HG02798 (cell line): ENCODE measurements around the gene DEAF1.

Experiments used
- ATAC-seq: cut with Tn5 transposase; IDR thresholded peaks from one replicate; pipeline ENCODE4 v1.9.1; 2021; ENCODE audit warnings: mild to moderate bottlenecking; ENCODE audit not compliant: unreplicated experiment, poor library complexity

The DEAF1 gene

GRCh38 chr11:615504-616319, 79.3 kb downstream of the DEAF1 start, which contains the start of gene IRF7:
Gene IRF7, minus strand, starts transcription at chr11:615950. Its CDS starts 586 bp downstream, at chr11:615364.
- peak; percentile 77 for ATAC-seq

DNA sequence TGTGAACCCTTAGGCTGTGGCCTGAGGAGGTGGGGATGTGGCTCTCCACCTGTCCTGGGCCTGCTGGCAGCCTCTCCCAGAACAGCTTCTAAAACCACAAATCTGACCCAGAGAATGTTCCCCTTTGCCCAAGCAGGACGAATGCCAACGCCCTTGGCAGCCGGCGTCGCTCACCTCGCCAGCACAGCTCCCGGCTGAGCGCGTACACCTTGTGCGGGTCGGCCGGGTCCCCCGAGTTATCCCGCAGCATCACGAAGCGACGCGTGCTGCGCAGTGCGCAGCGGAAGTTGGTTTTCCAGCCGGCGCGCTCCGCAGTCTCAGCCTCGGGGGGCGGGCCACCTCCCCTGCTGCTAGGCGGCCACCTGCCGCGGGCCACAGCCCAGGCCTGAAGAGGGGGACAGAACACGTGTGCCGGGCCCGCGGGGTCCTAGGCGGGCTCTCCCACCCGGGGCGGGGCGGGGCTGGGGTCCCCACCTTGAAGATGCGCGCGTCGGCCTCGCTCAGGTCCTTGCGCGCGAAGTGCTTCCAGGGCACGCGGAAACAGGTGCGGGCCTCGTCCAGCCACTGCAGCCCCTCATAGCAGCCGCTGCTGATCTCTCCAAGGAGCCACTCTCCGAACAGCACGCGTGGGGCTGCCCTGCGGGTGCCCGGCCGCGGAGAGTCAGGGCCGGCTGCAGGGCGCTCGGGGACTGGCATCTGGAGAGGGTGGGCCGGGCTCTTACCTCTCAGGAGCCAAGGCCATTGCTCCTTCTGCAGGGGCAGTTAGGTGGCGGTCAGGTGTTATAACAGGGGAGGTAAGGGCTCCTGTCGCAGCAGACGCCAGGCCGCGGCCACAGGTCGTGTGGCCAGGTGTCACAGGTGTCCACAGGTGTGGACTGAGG, 80.2 kb downstream of the DEAF1 start:
- ATAC-seq = peak; percentile 2

GRCh38 chr11:614021-614622, 80.9 kb downstream of the DEAF1 start:
- no peak for ATAC-seq

GRCh38 chr11:613369-613968, 81.6 kb downstream of the DEAF1 start:
- no peak for ATAC-seq

GRCh38 chr11:612961-613300, 82.1 kb downstream of the DEAF1 start:
- ATAC-seq = no peak

DNA sequence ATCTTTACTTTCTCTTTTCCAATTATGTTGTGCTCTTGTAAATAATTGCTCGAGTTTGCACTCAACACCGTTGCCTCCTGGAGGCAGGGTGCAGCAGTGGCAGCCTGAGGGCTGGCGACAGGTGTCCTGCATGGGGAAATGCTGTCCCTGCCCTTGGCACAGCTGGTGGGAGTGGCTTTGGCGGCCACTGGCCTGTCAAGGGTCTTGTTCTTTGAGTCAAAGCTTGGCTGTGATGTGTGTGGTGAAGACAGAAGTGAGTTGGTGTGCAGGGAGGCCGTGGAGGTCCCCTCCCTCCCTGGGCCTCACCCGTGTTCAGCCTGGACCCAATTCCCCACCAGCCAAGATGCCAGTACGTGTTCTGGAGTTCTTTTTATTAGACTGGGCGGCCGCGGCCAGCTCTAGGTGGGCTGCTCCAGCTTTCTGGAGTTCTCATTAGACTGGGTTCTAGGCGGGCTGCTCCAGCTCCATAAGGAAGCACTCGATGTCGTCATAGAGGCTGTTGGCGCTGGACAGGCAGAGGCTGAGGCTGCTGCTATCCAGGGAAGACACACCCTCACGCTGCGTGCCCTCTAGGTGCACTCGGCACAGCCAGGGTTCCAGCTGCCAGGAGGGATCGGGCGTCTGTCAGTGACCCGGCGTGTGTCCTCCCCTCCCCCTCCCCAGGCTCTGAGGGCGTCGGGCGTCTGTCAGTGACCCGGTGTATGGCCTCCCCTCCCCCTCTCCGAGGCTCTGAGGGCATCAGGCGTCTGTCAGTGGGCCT, 82.6 kb downstream of the DEAF1 start:
- no peak for ATAC-seq

DNA sequence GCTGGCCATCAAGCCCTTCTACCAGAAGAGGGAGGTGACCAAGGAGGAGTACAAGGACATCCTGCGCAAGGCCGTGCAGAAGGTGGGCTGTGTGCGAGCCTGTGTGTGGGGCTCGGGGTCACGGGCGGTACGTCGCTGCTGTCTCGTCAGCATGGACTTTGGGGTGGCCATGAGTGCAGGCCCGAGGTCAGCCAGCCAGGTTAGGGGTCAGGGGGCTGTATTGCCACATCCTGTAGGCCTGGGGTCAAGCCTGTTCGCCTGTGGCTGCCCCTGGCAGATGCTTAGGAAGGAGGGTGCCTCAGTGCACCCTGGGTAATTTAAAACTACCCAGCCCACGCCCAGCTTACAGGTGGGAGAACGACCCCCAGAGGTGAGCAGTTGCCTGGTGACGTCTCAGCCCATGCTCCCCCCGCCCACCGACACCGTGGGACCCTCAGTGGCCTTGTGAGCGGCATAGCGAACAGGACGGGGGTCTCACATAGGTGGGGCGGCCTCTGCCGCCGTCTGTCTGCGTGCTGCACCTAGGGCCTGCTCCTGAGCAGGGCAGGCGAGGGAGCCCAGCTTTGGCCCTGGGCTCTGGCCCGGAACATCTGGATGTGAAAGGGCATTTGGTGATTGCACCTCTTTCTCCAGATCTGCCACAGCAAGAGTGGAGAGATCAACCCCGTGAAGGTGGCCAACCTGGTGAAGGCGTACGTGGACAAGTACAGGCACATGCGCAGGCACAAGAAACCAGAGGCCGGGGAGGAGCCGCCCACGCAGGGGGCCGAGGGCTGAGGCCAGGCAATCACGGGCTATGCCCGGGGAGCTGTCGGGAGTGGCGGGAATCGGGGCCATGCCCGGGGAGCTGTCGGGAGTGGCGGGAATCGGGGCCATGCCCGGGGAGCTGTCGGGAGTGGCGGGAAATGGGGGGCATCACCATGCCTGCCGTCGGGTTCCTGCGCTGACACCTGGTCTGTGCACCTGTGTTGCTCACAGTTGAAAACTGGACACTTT, 83.7 kb downstream of the DEAF1 start:
- ATAC-seq = no peak

DNA sequence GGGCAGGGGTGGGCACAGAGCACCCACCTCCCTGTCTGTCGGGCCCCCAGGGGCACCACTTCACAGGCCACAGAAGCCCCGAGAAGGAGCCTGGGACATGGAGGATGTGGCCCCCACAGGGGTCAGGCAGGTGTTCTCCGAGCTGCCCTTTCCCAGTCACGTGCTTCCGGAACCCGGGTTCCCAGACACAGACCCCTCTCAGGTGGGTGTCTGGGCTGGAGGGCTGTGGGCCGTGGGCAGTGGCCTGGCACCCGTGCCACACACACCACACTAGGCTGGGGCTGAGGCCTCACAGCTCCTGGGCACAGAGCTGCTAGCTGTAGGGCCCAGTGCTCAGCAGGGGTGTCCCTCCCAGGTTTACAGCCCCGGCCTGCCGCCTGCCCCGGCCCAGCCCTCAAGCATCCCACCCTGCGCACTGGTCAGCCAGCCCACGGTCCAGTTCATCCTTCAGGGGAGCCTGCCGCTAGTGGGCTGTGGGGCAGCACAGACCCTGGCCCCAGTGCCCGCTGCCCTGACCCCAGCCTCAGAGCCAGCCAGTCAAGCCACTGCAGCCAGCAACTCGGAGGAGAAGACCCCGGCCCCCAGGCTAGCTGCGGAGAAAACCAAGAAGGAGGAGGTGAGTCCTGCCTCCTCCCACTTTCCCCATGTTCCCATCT, 84.7 kb downstream of the DEAF1 start:
- ATAC-seq = no peak

DNA sequence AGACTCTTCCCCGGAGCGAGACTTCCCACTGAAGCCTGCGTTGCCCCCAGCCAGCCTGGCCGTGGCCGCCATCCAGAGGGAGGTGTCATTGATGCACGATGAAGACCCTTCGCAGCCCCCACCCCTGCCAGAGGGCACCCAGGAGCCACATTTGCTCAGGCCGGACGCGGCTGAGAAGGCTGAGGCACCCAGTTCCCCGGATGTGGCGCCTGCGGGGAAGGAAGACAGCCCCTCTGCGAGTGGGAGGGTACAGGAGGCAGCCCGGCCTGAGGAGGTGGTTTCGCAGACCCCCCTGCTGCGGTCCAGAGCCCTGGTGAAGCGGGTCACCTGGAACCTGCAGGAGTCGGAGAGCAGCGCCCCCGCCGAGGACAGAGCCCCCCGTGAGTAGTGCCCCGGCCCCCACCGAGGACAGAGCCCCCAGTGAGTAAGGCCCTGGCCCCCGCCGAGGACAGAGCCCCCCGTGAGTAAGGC, 85.6 kb downstream of the DEAF1 start:
- ATAC-seq = no peak

- ATAC-seq = no peak
Measured at GRCh38 chr11:608791-609251, 86.2 kb downstream of the DEAF1 start.

DNA sequence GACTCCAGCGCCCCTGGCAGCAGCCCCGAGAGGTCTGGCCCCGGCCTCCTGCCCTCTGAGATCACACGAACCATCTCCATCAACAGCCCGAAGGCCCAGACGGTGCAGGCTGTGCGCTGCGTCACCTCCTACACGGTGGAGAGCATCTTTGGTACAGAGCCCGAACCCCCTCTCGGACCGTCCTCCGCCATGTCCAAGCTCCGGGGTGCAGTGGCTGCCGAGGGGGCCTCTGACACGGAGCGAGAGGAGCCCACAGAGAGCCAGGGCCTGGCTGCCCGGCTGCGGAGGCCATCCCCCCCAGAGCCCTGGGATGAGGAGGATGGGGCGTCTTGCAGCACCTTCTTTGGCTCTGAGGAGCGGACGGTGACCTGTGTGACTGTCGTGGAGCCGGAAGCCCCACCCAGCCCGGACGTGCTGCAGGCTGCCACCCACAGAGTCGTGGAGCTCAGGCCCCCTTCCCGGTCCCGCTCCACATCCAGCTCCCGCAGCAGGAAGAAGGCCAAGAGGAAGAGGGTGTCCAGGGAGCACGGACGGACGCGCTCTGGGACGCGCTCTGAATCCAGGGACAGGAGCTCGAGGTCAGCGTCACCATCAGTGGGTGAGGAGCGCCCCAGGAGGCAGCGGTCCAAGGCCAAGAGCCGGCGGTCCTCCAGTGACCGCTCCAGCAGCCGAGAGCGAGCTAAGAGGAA, 86.9 kb downstream of the DEAF1 start:
- no peak for ATAC-seq

DNA sequence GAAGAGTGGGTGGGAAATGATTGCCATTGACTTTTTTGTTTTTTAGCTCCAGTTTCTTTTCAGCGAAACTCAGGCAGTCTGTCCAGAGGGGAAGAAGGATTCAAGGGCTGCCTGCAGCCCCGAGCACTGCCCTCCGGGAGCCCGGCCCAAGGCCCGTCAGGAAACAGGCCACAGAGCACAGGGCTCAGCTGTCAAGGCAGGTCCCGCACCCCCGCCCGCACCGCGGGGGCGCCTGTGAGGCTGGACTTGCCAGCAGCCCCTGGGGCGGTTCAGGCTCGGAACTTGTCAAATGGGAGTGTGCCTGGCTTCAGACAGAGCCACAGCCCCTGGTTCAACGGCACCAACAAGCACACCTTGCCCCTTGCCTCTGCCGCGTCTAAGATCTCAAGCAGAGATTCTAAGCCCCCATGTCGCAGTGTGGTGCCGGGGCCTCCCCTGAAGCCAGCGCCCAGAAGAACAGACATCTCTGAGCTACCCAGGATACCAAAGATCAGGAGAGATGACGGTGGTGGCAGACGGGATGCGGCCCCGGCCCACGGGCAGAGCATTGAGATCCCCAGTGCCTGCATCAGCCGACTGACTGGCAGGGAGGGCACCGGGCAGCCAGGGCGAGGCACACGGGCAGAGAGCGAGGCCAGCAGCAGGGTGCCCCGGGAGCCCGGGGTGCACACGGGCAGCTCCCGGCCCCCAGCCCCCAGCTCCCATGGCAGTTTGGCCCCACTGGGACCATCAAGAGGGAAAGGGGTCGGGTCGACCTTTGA, 87.8 kb downstream of the DEAF1 start:
- no peak for ATAC-seq

DNA sequence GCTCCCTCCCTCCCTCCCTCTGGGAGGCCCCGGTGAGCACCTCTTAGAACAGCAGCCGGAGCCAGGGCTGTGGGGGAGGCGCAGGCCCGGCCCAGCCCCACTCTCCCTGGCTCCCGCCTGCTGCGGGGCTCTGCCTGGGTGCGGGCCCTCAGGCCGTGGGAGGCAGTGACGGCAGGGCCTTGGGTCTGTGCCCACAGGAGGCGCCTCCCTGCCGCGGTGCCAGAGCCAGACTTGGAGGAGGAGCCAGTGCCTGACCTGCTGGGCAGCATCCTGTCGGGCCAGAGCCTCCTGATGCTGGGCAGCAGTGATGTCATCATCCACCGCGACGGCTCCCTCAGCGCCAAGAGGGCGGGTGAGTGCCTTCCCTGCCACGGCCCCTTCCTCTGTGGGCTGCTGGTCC, 88.8 kb downstream of the DEAF1 start:
- ATAC-seq = no peak

DNA sequence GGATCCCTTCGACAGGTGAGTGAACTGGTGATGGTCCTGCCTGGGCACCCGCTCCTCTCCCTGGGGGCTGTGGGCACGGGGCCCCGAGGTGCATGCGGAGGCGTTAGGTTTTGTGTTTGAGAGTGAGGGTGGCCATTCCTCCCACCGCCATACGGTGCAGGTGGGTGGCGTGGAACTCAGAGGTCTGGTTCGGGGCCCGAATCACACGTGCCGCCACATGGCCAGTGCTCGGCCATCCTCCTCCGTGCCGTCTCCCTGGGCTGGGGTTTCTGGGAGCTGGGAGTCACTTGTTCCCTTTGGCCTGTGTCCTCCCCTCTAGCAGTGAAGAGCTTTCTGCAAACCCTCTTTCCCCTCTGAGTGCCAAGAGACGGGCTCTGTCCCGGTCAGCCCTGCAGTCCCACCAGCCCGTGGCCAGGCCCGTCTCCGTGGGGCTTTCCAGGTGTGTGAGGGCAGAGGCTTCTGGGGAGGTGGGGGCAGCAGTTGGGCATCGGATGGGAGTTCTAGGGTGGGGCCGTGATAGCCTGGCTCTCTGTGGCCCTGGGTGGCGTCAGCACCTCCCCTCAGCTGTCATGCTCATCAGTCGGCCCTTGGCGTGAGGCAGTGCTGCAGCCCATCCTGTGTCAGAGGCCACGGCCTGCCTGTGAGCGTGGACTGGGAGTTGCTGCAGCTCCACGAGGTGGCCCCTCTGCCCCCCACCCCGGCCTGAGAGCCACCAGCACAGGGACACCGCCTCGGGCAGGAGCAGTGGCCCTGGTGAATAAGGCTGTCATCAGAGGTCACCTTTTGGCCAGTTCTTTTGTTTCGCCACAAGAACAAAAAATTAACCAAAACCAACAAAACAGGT, 89.5 kb downstream of the DEAF1 start:
- ATAC-seq = no peak

GRCh38 chr11:603154-603553, 91.9 kb downstream of the DEAF1 start:
- no peak for ATAC-seq
